ENCODE results near the gene WDR33. TPM values are rescaled to one million over a fixed set of nuclear protein-coding genes. Genes with fewer than 3 reads are reported as not detected.

Gene WDR33
- total RNA-seq, 4 donors from 2014 or later, result 42.3 to 53.2 (median 45.8) TPM

- TF ChIP-seq CTCF (IDR thresholded peaks at IDR 0.05; ENCODE audit: low read depth), result no peak
Observed at GRCh38 chr2:127701651-127702394, 109.1 kb downstream of the WDR33 start.

- no peak for TF ChIP-seq CTCF (IDR thresholded peaks at IDR 0.05; ENCODE audit: low read depth)
Observed at GRCh38 chr2:127701193-127701650, 109.7 kb downstream of the WDR33 start, which contains the start of gene SFT2D3. SFT2D3 (plus strand) TSS chr2:127701497; CDS start chr2:127701529, 32 bp downstream.

GRCh38 chr2:127700527-127701192 lies 110.3 kb downstream of the WDR33 start:
- TF ChIP-seq CTCF (IDR thresholded peaks at IDR 0.05; ENCODE audit: low read depth), result no peak

- TF ChIP-seq CTCF (IDR thresholded peaks at IDR 0.05; ENCODE audit: low read depth), result no peak
Observed at GRCh38 chr2:127698553-127699355, 112.2 kb downstream of the WDR33 start.

- TF ChIP-seq CTCF (IDR thresholded peaks at IDR 0.05; ENCODE audit: low read depth), result no peak
Observed at GRCh38 chr2:127697482-127698180, 113.3 kb downstream of the WDR33 start.

- TF ChIP-seq CTCF (IDR thresholded peaks at IDR 0.05; ENCODE audit: low read depth), result no peak
Observed at GRCh38 chr2:127695491-127696472, 115.2 kb downstream of the WDR33 start.
